GM18861 (cell line): ENCODE measurements around the gene ATP6V1B1.

Experiments used
- ATAC-seq: cut with Tn5 transposase; IDR thresholded peaks from one replicate; pipeline ENCODE4 v1.9.1; 2021; ENCODE audit not compliant: unreplicated experiment

The ATP6V1B1 gene

GRCh38 chr2:70943205-70943871, 7.6 kb downstream of the ATP6V1B1 start:
- no peak for ATAC-seq

- no peak for ATAC-seq
Measured at GRCh38 chr2:70944111-70944690, 8.5 kb downstream of the ATP6V1B1 start.

DNA sequence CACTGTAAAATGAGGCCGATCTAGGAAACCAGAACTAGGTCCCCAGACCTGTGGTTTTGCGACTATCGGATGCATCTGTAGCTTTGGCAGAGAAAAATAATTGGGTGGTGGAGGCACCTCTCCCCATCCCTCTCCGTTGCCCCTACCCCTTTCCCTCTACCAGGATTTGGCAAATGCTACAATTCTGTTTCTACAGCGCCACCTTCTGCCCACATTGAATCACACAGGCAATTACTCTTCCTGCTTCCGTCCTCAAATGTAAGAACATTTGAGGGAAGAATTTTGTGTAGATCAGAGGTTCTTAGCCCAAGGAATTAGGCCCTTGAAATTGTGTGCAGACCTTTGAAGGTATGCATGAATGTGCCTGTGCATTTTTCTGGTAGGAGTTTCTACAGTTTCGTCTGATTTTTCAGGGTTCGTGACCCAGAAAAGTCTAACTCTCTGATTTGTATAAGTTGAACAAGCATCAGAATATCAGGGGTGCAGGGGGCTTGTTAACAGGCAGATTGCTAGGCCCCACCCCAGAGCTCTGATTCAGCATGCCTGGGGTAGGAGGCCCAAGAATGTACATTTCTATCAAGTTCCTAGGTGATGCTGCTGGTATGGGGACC, 11.2 kb downstream of the ATP6V1B1 start:
- no peak for ATAC-seq

DNA sequence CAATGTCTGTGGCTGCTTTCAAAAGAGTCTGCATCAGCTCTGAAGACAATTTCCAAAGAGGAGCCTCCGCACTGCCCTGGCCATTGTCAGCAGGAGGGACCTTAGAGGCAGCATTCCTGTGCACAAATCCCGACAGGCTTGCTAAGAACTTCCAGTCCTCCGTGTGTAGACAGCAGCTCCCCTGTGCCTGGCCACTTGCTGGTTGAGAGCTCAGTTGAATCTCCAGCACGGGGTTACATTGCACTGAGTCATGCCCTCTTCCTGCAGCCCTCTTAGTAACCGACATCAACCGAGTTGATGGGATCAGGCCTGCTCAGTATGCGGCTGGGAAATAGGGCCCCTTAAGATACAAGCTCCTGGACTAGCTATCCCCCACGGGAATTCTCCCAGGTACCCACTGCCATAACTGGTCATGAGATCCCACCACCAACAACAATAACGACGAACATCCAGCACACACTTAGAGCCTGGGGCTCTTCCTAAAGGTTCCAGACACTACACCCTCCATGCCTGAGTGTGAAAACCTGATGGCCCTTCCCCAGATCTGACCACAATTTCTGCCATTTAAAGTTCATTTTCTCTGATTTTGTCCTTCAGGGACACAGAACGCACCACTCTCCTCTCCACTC, 12.0 kb downstream of the ATP6V1B1 start:
- no peak for ATAC-seq

DNA sequence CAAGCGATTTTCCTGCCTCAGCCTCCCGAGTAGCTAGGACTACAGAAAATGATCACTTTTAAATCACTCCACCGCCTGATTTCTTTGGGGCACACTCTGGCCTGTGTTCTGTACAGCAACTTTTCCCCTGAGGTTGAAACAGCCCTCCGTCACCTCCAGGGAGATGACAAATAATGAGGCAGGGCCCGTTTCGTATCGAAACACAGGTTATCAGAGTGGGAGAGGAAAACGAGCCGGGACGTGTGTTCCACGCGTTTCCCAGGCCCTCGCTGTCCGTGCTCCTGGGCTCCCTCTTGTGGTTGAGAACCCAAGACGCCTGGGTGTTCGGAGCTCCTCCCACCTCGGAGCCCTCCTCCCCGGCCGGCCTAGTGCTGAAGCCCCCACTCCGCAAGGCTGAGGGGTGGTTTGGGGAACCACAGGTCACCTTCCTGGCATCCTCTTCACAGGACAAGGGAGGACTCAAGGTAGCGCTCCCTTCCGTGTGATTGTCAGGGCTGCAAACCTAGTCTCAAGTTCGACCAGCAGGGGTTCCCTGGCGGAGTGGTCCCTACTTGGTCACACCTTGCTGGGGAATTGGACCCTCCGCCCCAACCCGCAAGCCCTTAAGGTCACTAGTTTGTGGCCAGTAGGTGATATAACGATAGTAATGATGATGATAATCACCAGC, 12.8 kb downstream of the ATP6V1B1 start:
- ATAC-seq: peak; percentile 68

- no peak for ATAC-seq
Measured at GRCh38 chr2:70949086-70949485, 13.4 kb downstream of the ATP6V1B1 start.

DNA sequence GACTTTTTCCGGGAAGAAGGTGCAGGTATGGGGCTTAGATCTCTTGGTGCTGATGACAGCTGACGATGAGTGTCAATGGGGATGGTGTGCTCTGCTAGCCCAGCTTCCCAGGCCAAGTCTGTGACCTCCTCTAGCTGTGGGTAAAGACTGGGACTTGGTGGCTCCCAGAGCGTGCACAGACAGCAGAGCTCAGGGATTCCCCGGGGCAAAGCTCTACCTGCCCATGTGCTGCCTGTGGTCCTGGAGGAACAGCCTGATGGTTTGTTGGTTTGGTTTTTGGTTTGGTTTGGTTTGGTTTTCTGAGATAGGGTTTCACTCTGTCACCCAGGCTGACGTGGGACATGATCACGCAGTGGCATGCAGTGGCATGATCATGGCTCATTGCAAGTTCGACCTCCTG, 19.2 kb downstream of the ATP6V1B1 start:
- no peak for ATAC-seq

GRCh38 chr2:70956141-70956540, 20.4 kb downstream of the ATP6V1B1 start:
- ATAC-seq: no peak

DNA sequence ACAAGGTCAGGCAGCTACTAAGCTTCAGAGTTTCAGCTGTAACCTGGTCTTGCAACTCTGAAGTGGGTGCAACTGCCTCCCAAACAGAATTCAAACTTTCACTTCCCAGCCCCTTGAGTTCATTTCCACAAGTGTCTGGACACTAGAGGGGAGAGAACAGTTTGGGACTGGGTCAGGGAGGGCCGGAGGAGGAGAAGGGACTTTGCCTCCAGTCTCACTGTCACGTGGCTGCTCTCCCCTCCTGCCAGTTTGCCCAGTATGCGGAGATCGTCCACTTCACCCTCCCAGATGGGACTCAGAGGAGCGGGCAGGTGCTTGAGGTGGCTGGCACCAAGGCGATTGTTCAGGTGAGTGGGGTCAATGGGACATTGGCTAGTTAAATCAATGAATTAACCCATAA, 22.1 kb downstream of the ATP6V1B1 start:
- ATAC-seq: no peak

- no peak for ATAC-seq
Measured at GRCh38 chr2:70958759-70959158, 23.1 kb downstream of the ATP6V1B1 start.

DNA sequence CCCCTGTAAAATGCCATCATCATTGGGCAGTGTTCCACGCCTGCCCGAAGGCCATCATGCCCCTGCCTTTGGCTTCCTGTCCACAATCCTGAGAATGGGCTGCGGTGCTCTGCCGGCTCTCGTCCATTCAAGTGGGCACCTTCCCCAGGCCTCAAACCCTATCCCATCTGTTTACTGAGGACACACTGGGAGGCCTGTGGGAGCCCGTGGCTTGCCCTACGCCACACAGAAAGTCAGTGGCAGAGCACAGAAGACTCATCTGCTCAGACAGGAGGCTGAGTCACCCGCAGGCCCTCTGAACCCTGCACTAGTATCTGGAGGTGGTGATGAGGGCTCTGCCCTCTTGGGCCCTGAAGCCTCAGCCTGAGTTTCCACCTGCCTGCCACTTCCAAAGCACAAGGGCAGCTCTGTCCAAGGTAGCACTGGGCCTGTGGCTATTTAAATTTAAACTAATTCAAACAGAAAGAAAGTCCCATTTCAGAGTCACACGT, 23.6 kb downstream of the ATP6V1B1 start:
- no peak for ATAC-seq

GRCh38 chr2:70959851-70960832, 24.4 kb downstream of the ATP6V1B1 start:
- ATAC-seq: no peak

GRCh38 chr2:70960833-70961647, 25.3 kb downstream of the ATP6V1B1 start:
- ATAC-seq: no peak

GRCh38 chr2:70961648-70961994, 25.9 kb downstream of the ATP6V1B1 start:
- no peak for ATAC-seq

DNA sequence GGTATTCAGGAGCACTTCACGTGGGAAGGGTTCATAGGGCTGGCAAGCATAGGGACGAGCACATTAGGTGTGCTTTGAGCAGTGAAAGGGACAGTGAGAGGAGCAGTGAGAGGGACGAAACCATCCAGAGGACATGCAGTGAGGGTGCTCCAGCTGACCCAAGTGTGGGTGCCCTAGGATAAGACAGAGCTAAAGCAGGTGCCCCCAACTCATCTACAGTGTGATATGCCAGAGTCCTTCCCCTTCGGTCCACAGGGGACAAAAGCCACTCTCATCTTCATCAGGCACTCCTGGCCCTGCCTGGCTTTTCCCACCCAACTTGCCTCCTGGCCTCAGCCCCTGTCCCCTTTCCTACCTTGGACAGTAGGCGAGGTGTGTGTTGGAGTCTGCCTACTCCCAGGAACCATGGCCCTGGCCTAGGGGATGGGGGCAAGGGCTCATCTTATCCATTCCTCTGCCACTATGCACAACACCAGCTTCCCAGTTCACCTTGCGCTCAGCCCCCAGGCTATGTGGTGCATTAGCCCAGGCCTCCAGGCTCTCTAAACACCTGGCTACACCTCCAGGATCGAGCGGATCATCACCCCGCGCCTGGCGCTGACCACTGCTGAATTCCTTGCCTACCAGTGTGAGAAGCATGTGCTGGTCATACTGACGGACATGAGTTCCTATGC, 26.6 kb downstream of the ATP6V1B1 start:
- ATAC-seq: no peak

- no peak for ATAC-seq
Measured at GRCh38 chr2:70962885-70963878, 27.5 kb downstream of the ATP6V1B1 start.

DNA sequence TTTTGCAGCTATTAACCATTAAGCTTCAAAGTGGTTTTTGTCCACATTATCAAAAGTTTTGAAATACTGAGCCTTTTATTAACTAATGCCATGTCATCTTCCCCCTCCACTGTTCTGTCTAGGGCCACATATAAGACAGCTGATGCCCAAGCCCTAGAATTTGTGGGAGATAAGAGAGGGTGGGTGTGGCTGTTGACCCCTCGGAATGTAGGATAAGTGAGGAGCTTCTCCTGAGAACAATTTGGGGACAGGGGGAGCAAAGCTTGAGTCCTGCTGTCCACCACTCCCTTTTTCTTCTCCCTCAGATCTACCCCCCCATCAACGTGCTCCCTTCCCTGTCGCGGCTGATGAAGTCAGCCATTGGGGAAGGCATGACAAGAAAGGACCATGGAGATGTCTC, 28.4 kb downstream of the ATP6V1B1 start:
- no peak for ATAC-seq
